ENCODE results near the gene RHBG.
"Not testable (repeated sequence)": the region's sequence is repeated elsewhere in the genome, so short reads cannot be mapped to it uniquely, and the experiment has no call there.

Gene RHBG

GRCh38 chr1:156368889-156369684 is at the start of gene RHBG:
Gene RHBG, plus strand, starts transcription at chr1:156369211. Its CDS starts 39 bp downstream, at chr1:156369250.
- peak in 1 of 58 donors; percentile 5 for DNase-seq

- DNase-seq: no peak
Measured at GRCh38 chr1:156319664-156320063, 49.3 kb upstream of the RHBG start.

GRCh38 chr1:156320560-156320959 is 48.5 kb upstream of the RHBG start:
- DNase-seq: no peak

DNA sequence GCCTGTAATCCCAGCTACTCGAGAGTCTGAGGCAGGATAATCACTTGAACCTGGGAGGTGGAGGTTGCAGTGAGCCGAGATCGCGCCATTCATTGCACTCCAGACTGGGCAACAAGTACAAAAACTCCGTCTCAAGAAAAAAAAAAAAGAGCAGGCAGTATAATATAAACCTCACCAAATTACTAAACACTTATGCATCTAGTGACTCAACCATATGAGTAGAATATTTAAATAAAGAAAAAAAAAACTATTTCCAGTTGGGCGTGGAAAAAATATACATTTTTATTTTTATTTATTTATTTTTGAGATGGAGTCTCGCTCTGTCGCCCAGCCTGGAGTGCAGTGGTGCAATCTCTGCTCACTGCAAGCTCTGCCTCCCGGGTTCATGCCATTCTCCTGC is 45.8 kb upstream of the RHBG start:
- not testable (repeated sequence) for DNase-seq

DNA sequence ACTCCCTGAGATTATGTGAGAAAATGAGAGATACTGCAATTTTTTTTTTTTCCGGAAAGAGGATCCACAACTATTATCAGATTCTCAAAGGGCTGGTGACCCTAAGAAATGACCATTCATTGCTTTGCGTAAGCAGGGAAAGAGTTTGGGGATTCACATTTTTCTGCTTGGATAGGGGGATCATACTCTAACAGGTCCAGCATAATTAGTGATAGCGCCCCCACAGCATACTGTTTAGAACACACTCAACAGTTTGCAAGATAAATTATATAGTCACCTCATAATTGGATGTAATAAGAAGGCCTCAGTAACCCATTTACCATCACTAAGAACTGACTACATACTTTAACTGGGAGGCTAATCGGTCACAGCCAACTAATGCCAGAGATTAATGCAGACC is 32.8 kb upstream of the RHBG start:
- no peak for DNase-seq

- DNase-seq: no peak
Measured at GRCh38 chr1:156337052-156337887, 31.7 kb upstream of the RHBG start.

GRCh38 chr1:156337888-156338179 is 31.2 kb upstream of the RHBG start:
- peak in 4 of 58 donors; percentile 23 to 46 (median 35) for DNase-seq

DNA sequence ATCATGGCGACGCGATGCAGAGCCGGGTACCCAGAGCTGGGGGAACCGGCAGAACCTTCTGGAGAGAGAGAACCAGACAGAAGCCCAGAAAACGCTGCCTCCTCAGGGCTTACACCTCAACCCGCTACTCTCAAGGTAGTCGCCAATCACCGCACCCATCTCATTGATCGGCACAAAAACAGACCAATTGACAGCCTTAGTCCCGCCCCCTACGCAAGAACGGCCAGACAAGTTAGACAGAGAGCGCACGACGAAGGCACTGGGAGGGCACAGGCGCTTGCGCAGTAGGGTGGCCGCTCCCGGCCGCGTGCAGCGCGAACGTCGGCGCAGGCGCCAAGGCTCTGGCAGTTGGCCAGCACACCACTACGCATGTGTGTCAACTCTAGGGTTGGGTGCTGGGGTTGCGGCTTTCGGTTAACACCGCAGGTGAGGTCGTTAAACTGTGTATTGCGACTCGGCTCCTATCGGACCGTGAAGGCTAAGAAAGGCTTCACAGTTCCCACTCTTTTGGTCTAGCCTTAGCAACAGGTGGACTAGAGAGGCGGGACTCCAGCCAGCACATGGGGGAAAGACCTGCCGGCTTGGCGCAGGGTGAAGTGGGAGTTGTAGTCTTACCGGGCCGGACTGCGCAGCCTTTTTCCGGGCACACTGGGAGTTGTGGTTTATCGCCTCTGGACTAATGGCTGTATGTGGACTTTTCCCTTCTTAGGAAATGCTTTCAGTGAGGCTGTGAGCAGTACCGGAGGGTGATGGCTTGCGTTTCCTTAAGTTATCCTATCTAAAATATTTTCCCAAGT is 30.6 kb upstream of the RHBG start, which contains the start of the genes CCT3 and TSACC:
CCT3 (minus strand) TSS at position 113 of the 797 bp plus-strand sequence; CDS start at position 5, 108 bp downstream.
TSACC (plus strand) TSS at position 347 of the 797 bp plus-strand sequence. CDS start 1,232 bp downstream, outside the sequence.
- peak; percentile 94 to 99 (median 98) for DNase-seq

- no peak for DNase-seq
Measured at GRCh38 chr1:156342166-156342955, 26.6 kb upstream of the RHBG start.

- DNase-seq: no peak
Measured at GRCh38 chr1:156344409-156344808, 24.6 kb upstream of the RHBG start.

DNA sequence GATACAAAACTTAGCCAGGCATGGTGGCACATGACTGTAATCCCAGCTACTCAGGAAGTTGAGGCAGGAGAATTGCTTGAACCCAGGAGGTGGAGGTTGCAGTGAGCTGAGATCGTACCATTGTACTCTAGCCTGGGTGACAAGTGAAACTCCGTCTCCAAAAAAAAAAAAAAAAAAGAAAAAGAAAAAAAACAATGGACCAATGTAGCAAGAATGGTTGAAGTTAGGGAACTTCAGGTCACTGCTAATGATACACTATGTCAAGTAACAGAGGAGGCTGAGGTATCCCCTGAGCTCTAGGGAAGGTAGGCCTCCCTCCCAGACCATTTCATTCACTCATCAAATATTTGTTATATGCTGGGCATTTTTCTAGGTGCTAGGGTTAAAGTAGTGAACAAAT is 23.0 kb upstream of the RHBG start:
- DNase-seq: not testable (repeated sequence)

DNA sequence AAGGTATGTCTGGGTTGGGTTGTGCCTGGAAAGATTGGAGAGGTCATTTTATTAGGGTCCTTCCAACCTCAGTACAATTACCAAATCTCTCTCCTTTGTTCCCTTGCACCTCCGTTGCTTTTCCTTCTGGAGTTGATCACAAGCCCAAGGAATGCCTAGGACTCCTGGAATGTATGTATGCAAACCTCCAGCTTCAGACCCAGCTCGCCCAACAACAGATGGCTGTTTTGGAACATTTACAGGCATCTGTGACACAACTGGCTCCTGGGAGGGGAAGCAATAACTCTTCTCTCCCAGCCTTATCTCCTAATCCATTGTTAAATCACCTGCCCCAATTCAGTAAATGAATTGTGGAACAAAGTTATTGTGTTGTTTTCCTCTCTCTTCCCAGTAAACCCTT is 22.4 kb upstream of the RHBG start:
- DNase-seq: no peak

DNA sequence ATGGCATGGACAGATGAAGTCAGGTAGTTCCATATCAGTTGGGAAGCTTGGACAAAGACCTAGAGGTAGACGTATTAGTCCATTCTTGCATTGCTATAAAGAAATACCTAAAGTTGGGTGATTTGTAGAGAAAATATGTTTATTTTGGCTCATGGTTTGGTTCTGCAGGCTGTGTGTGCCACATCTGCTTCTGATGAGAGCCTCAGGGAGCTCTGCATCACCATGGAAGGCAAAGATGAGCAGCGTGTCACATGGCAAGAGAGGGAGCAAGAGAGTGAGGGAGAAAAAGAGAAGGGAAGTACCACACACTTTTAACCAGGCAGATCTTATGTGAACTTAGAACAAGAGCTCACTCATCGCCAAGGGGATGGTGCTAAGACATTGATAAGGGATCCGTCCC is 21.7 kb upstream of the RHBG start:
- no peak for DNase-seq

DNA sequence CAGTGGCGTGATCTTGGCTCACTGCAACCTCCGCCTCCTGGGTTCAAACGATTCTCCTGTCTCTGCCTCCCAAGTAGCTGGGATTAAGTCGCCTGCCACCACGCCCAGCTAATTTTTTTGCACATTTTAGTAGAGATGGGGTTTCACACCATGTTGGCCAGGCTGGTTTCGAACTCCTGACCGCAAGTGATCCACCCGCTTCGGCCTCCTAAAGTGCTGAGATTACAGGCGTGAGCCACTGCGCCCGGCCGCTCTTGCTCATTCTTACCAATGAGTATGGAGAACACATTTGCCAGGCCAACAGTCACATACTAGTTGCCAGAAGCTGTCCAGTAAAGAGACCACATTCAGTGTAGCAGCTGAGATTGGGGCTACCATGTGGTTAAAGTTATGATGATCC is 16.5 kb upstream of the RHBG start:
- not testable (repeated sequence) for DNase-seq

- DNase-seq: no peak
Measured at GRCh38 chr1:156356262-156356874, 12.6 kb upstream of the RHBG start.

DNA sequence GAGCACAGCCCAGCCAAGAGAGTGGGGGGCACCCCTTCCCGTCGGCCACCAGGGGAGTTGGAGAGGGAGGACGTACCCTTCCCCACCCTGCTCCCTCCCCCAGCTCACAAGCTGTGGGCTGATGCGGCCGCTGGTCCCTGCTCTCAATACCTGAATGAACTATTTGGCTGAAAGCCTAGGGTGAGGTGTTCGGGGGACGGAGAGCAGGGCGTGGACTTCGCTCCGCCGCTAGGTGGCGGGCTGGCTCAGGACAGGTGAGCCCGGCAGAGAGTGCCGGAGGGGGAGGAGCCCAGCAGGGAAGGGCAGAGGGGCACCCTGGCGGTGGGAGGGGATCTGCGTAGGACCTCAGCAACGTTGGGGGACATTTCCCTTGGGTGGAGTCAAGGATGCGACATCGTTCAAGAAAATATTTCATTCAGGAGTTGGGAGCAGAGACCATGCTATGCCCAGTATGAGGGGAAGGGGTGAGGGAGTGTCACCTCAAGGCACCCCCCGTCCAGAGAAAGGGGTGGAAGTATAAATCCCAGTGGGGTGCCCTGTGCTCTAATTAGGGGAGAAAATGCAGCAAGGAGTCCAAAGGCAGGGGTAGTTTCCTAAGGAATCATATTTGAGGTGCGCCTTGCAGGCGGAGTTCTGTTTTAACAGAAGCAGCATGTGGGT is 12.0 kb upstream of the RHBG start:
- peak in 9 of 58 donors; percentile 2 to 41 (median 10) for DNase-seq

DNA sequence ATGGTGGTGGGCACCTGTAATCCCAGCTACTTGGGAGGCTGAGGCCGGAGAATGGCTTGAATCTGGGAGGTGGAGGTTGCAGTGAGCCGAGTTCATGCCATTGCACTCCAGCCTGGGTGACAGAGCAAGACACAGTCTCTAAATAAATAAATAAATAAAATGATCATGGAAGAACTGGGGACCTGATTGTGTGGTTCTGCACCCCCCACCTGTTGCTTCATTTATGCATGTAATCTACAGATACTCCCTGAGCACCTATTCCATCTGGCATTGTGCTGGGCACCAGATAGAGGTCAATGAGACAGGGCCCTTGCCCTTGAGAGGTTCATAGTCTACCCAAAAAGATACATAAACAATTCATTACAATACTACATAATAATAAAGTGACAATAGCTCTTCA is 11.0 kb upstream of the RHBG start:
- no peak for DNase-seq

GRCh38 chr1:156358641-156359040 is 10.4 kb upstream of the RHBG start:
- no peak for DNase-seq

DNA sequence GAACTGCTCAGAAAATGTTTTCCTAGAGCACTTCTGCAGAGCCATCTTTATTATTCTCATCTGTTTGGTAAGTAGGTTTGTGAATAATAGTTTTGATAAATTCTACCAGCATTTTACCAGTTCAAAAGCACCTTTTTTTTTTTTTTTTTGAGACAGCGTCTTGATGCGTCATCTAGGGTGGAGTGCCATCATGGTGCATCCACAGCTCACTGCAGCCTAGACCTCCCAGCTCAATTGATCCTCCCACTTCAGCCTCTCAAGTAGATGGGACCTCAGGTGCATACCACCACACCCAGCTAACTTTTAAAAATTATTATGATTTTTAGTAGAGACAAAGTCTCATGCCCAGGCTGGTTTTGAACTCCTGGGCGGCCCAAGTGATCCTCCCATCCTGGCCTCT is 9.8 kb upstream of the RHBG start:
- DNase-seq: no peak

- no peak for DNase-seq
Measured at GRCh38 chr1:156359973-156360372, 9.0 kb upstream of the RHBG start.
